M059J (cell line): Measurements from ENCODE around the gene DENND1A. TPM values are rescaled to one million over a fixed set of nuclear protein-coding genes. Genes with fewer than 3 reads are reported as not detected.
"Not testable (repeated sequence)": the region's sequence is repeated elsewhere in the genome, so short reads cannot be mapped to it uniquely, and the experiment has no call there.

Experiments
- DNase-seq: peaks from one replicate; pipeline ENCODE4 v3.0.0-alpha.2; 2012; ENCODE audit warnings: low read depth
- total RNA-seq: library from RNA; depleted of rRNA; stranded (reverse); fragments of >200 nt; shearing (Covaris generic); gene quantifications from 2 replicates; pipeline ENCODE4 v1.2.3, GENCODE V29; 2014

Gene DENND1A
- total RNA-seq, 1 experiment from 2014 or later: 15.7 TPM

- no peak for DNase-seq
These were observed 274.8 kb downstream of the DENND1A start for GRCh38 chr9:123654994-123655637.

GRCh38 chr9:123654218-123654993, 275.5 kb downstream of the DENND1A start:
- no peak for DNase-seq

- no peak for DNase-seq
These were observed 277.5 kb downstream of the DENND1A start for GRCh38 chr9:123652416-123652815.

DNA sequence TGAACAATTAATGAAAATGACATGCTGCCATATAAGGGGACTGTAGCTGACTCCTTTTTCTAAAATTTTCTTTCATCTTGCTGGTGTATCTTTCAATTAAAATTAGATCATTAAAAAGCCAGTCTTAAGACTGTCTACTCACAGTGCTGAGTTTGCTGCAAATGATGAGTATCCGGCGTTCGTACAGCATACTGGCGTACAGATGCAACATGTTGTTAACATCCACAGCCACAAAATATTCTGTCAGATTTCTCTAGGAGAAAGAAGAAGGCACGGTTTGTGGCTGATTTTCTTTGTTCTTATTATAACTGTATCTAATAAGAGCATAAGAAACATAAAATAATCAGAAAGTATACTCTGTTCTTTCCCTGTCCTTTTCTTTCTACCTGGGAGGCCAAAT, 278.1 kb downstream of the DENND1A start:
- no peak for DNase-seq

DNA sequence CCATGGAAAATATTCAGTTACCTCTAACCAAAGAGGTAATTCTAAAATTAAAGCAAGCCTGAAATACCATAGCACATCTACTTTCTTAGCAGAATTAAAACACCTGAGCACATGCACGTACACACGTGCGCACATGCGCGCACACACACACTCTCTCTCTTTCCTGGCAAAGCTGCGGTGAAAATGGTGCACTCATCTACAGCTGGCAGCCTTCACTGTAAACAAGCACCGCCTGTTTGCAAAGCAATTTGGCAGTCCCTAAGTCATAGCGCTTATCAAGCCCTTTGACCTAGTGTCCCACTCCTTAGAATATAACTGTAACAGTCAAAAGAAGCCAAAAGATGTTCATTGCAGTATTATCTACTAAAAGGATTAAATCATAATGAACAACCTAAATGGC, 278.7 kb downstream of the DENND1A start:
- DNase-seq: no peak

DNA sequence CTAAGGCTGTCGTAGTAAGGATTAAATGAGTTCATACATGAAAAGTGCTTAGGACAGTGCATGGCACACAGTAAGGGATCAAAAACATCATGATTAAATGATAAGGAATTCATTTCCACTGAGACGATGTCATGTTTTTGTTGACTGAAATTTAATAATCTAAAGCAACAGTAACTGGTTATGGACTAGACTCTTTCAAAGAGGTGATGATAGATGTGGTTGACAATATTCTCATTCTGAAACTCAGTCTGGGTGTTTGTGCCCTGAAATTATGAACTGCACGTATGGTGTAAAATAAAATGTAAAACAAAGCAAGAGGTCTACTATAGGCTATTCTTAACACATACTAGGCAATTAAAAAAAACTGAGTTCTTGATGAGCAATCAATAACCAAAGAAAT, 280.0 kb downstream of the DENND1A start:
- no peak for DNase-seq

DNA sequence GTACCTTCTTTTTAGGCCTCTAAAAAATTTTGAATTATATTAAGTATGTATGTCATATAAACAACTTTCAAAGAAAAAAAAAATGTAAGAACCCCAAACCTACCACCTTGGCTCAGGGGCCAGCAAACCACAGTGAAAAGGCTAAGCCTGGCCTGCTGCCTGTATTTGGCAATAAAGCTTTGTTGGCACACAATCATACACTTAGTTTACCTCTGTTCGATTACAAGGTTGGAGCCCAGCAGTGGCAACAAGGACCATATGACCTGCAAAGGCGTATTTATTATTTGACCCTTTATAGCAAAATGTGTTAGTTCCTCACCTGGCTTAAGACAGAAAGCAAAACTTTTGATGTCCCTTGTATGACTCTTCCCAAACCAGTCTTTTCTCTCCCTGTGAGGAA, 282.8 kb downstream of the DENND1A start:
- no peak for DNase-seq

GRCh38 chr9:123645762-123646161, 284.2 kb downstream of the DENND1A start:
- no peak for DNase-seq

GRCh38 chr9:123645126-123645525, 284.8 kb downstream of the DENND1A start:
- no peak for DNase-seq

DNA sequence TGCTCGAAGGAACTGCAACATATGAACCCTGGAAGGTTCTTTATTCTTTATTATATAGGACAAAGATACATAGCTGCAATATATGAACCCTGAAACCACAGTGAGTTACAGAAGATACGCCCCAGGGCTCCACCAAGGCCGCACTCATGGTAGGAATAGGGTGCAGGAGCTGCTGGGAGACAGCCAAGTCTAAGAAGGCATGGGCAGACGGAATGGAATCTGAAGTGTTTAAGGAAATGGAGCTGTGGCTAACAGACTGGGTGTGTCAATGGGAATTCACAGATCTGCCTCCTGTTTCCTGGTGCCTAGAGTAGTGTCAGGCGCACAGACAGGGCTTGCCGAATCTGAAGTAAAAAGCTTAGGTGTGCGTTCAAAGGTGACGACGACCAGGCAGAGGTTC, 286.4 kb downstream of the DENND1A start:
- DNase-seq: no peak

GRCh38 chr9:123642291-123643278, 287.3 kb downstream of the DENND1A start:
- no peak for DNase-seq

DNA sequence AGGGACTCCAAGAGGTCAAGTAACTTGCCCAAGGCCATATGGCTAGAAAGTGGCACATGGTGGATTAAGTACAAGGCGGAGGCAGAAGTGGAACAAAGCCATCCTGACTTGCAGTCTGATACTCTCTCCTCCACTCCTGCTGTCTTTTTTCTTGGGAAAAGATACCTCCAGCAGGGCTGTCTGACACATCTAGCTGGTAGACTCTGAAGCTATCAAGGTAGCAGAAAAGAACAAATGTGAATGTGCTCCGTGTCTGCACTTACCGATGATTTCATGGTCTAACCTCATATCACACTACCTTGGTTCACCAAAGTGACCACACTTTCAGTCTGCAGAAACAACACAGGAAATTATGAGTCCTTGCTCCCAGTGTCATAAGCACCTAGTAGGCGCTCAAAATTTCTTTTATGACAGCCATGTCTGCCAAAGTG, 289.1 kb downstream of the DENND1A start:
- no peak for DNase-seq

DNA sequence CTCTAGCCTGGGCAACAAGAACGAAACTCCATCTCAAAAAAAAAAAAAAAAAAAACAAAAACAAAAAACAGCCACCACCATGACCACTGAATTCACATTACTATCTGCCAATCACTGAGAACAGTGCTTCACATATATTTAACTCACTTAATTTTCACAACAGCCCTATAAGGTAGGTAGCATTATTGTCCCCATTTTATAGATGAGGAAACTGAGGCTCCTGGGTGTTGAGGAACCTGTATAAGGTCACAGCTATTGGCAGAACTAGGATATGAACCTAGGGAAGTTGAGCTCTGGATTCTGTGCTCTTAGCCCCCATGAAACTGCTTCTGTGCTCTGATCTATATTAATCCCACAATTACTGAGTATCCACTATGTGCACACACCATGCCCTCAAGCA, 290.2 kb downstream of the DENND1A start:
- no peak for DNase-seq

- DNase-seq: peak; percentile 33
These were observed 291.8 kb downstream of the DENND1A start for GRCh38 chr9:123637945-123638634.

DNA sequence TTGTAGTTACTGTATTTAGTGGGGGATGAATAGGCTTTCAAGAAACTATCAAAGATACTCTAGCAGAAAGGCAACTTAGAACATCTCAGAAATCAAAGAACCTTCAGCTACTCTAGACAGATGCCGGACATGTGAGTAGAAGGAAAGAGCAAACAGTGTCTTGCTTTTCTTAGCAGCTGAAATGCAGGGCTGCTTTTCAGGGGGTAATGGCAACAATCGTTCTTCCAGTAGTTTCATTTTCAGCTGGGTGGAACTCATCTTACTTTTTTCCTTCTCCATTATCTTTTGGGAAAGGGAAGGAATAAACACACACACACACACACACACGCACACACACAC, 292.4 kb downstream of the DENND1A start:
- no peak for DNase-seq

GRCh38 chr9:123636805-123637204, 293.1 kb downstream of the DENND1A start:
- DNase-seq: not testable (repeated sequence)

DNA sequence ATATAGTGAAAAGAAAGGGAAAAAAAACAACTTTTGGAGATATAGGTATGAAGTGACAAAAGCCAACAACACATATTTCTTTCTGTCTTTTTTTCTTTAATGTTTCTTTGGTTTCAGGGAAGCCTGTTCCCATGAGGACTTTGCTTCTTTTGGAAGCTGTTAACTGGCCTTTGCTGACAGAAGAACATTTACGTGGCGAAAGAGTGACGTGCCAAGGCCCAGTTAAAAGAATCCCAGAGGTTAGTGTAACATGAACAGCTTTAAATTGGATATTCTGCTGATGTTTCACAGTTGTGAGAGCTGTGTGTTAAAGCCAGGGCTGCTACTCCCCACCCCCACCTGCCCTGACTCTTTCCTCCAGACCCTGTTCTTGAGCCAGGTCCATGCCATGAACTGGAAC, 298.1 kb downstream of the DENND1A start:
- no peak for DNase-seq

GRCh38 chr9:123630233-123630632, 299.7 kb downstream of the DENND1A start:
- no peak for DNase-seq

- DNase-seq: no peak
These were observed 300.4 kb downstream of the DENND1A start for GRCh38 chr9:123629531-123629930.

- DNase-seq: no peak
These were observed 307.1 kb downstream of the DENND1A start for GRCh38 chr9:123622711-123623241.

GRCh38 chr9:123620239-123620638, 309.7 kb downstream of the DENND1A start:
- peak; percentile 17 for DNase-seq
